Measurements from ENCODE around the gene SLC9A3. TPM values are rescaled to one million over a fixed set of nuclear protein-coding genes. Genes with fewer than 3 reads are reported as not detected.

SLC9A3 gene
- polyA plus RNA-seq, 1 of the 3 experiments (the other 2 are of a cell fraction) = 1.9 TPM

GRCh38 chr5:541539-542318 lies 17.5 kb upstream of the SLC9A3 start:
- Histone ChIP-seq H3K9ac (no peak overlapping the region), H3K27ac (ENCODE audit: low read depth in 2 of 2, low read length in 1 of 2) (no peak overlapping the region), H3F3A (replicated peaks; ENCODE audit: insufficient read depth) (no peaks in the 10 kb centered on the region), H3K4me3 (ENCODE audit: low read depth in 2 of 2, low read length in 1 of 2) (no peak overlapping the region), H4K20me1 (ENCODE audit: insufficient read depth) (no peaks in the 10 kb centered on the region), H3K27me3 (ENCODE audit: insufficient read depth) (no peaks in the 10 kb centered on the region), H3K36me3 (replicated peaks in 1 of 2; ENCODE audit: control insufficient read depth in 1 of 2, insufficient read depth in 2 of 2, low read length in 1 of 2) (no peaks in the 10 kb centered on the region), H3K4me1 (ENCODE audit: control insufficient read depth in 1 of 2, insufficient read depth in 2 of 2, low read depth in 1 of 2, low read length in 1 of 2) (no peaks in the 10 kb centered on the region; a peak in 1 of 4 replicates), H3K4me2 (no peak overlapping the region), H3K9me2 (no peaks in the 10 kb centered on the region), H3K9me3 (no peaks in the 10 kb centered on the region), H2AFZ (ENCODE audit: low read depth) (no peak overlapping the region), H3K79me2 (ENCODE audit: insufficient read depth) (no peaks in the 10 kb centered on the region)
- no peak for TF ChIP-seq RAD21 (IDR thresholded peaks at IDR 0.05; ENCODE audit: low read length)
- no peak for TF ChIP-seq POLR2AphosphoS5 (IDR thresholded peaks at IDR 0.05; ENCODE audit: low read depth, low read length)
- no peak for TF ChIP-seq MAX (IDR thresholded peaks at IDR 0.05; ENCODE audit: low read depth)
- TF ChIP-seq MEF2A (IDR thresholded peaks at IDR 0.05; ENCODE audit: borderline replicate concordance, low read depth) = no peak
- TF ChIP-seq RXRA (IDR thresholded peaks at IDR 0.05; ENCODE audit: borderline replicate concordance, low read depth) = no peak
- no peak for TF ChIP-seq SIN3A (IDR thresholded peaks at IDR 0.05; ENCODE audit: borderline replicate concordance, low read depth, low read length)
- no peak for TF ChIP-seq RFX5 (IDR thresholded peaks at IDR 0.05; ENCODE audit: low read length)
- no peak for TF ChIP-seq YY1 (IDR thresholded peaks at IDR 0.05; ENCODE audit: low read depth)
- TF ChIP-seq TAF1 (IDR thresholded peaks at IDR 0.05; ENCODE audit: borderline replicate concordance, low read depth, low read length) = no peak
- TF ChIP-seq JUND (IDR thresholded peaks at IDR 0.05) = no peak
- TF ChIP-seq NRF1 (IDR thresholded peaks at IDR 0.05; ENCODE audit: low read depth, low read length) = no peak
- TF ChIP-seq ZBTB33 (IDR thresholded peaks at IDR 0.05; ENCODE audit: borderline replicate concordance, low read depth) = no peak
- TF ChIP-seq GATA2 (CRISPR knock-in tag; IDR thresholded peaks at IDR 0.05) = no peak
- TF ChIP-seq CHD2 (IDR thresholded peaks at IDR 0.05; ENCODE audit: low read length, partially characterized antibody) = no peak
- no peak for TF ChIP-seq REST (IDR thresholded peaks at IDR 0.05; ENCODE audit: low read depth, low read length)
- no peak for TF ChIP-seq FOXJ3 (CRISPR knock-in tag; IDR thresholded peaks at IDR 0.05)
- DNase-seq = no peak
- ChIA-PET POLR2A (no interaction called here), CTCF (interaction anchor here (1.3 kb wide), 1 partner anchor 18 kb away, joined by 3 read pairs; no protein-coding TSS in a partner anchor)
- WGBS (ENCODE audit: low lambda C conversion rate) = 60% methylated on average over 20 of the region's 24 CpGs
